Head of caudate nucleus (tissue), 42 donors: ENCODE results near the gene TH.
A peak's percentile ranks its signal among the peaks of the same experiment; 100 is the strongest.
"Not testable (repeated sequence)": the region's sequence is repeated elsewhere in the genome, so short reads cannot be mapped to it uniquely, and the experiment has no call there.

Source experiments
- DNase-seq, 42 donors: peaks; one replicate each; pipeline versions ENCODE4 v3.0.0 to v3.0.0-alpha.2; 2020 to 2021; ENCODE audit warnings: mixed read lengths in 7 of 42
- intact Hi-C: fragments of 100-400 bp; cut with DNase I; formaldehyde crosslinking; loops from one replicate; pipeline ENCODE4 v1.15.0; 2022

Gene TH

GRCh38 chr11:2199466-2200341 lies 28.1 kb upstream of the TH start:
- intact Hi-C loops, result loop anchor here (10.0 kb wide), 1 partner anchor 95 kb away; no protein-coding TSS in a partner anchor
- no peak for DNase-seq

GRCh38 chr11:2198621-2199365 lies 27.2 kb upstream of the TH start:
- no peak for DNase-seq
- intact Hi-C loops, result loop anchor here (10.0 kb wide), 1 partner anchor 96 kb away; no protein-coding TSS in a partner anchor

GRCh38 chr11:2197771-2198520 lies 26.3 kb upstream of the TH start:
- no peak for DNase-seq
- intact Hi-C loops, result loop anchor here (10.0 kb wide), 1 partner anchor 97 kb away; no protein-coding TSS in a partner anchor

- intact Hi-C loops, result loop anchor here (10.0 kb wide), 1 partner anchor 98 kb away; no protein-coding TSS in a partner anchor
- peak; percentile 32 to 86 (median 71) for DNase-seq
These were observed 25.6 kb upstream of the TH start for GRCh38 chr11:2196970-2197770.

- DNase-seq, result no peak
- intact Hi-C loops, result loop anchor here (10.0 kb wide), 1 partner anchor 99 kb away; no protein-coding TSS in a partner anchor
These were observed 24.1 kb upstream of the TH start for GRCh38 chr11:2195756-2196088.

GRCh38 chr11:2194877-2195755 lies 23.5 kb upstream of the TH start:
- peak in 14 of 42 donors; percentile 20 to 66 (median 42) for DNase-seq
- intact Hi-C loops, result loop anchor here (10.0 kb wide), 1 partner anchor 100 kb away; no protein-coding TSS in a partner anchor

GRCh38 chr11:2193888-2194595 lies 22.4 kb upstream of the TH start:
- DNase-seq, result not testable (repeated sequence)
- intact Hi-C loops, result loop anchor here (10.0 kb wide), 1 partner anchor 101 kb away; no protein-coding TSS in a partner anchor

GRCh38 chr11:2193099-2193887 lies 21.7 kb upstream of the TH start:
- intact Hi-C loops, result loop anchor here (10.0 kb wide), 1 partner anchor 102 kb away; no protein-coding TSS in a partner anchor
- no peak for DNase-seq

GRCh38 chr11:2192435-2192834 lies 20.8 kb upstream of the TH start:
- intact Hi-C loops, result loop anchor here (10.0 kb wide), 1 partner anchor 102 kb away; no protein-coding TSS in a partner anchor
- no peak for DNase-seq

- intact Hi-C loops, result loop anchor here (10.0 kb wide), 1 partner anchor 103 kb away; no protein-coding TSS in a partner anchor
- DNase-seq, result no peak
These were observed 20.3 kb upstream of the TH start for GRCh38 chr11:2191883-2192282.

- peak in 2 of 42 donors; percentile 29 to 37 for DNase-seq
- intact Hi-C loops, result loop anchor here (10.0 kb wide), 1 partner anchor 104 kb away; no protein-coding TSS in a partner anchor
These were observed 19.2 kb upstream of the TH start for GRCh38 chr11:2190657-2191471.

- intact Hi-C loops, result loop anchor here (5.0 to 10.0 kb wide), 2 partner anchors 105 to 232 kb away; no protein-coding TSS in a partner anchor
- no peak for DNase-seq
These were observed 18.5 kb upstream of the TH start for GRCh38 chr11:2189938-2190656.

GRCh38 chr11:2188745-2189144 lies 17.1 kb upstream of the TH start:
- no peak for DNase-seq
- intact Hi-C loops, result loop anchor here (5.0 kb wide), 1 partner anchor 234 kb away; no protein-coding TSS in a partner anchor

GRCh38 chr11:2187280-2187707 lies 15.7 kb upstream of the TH start:
- DNase-seq, result no peak

More at GRCh38 chr11:2187280-2187707, 15.7 kb upstream of the TH start:
- intact Hi-C loops, result loop anchor here (5.0 kb wide), 1 partner anchor 235 kb away; no protein-coding TSS in a partner anchor
